ENCODE measurements around the gene AP1AR.

The AP1AR gene

GRCh38 chr4:112312610-112313239, 81.1 kb downstream of the AP1AR start:
- no peak for DNase-seq

DNA sequence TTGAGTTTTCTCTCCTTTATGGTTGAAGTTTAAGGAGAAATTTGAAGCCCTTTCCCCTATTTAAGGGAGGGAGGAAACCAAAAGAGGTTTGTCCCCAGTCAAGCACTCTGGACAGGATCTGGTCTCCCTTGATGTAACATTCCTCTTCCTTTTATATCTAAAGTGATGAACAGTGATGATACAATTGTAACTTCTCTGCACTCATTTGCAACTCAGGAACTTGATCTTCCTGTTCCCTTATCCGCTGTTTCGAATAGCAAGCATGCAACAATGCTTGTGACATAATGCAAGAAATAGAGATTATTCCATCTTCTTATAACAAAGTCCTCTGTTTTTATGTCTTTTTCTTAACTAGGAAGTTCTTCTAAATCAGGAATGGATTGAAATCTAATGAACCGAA, 83.9 kb downstream of the AP1AR start:
- DNase-seq: no peak

GRCh38 chr4:112316360-112316759, 84.8 kb downstream of the AP1AR start:
- no peak for DNase-seq

DNA sequence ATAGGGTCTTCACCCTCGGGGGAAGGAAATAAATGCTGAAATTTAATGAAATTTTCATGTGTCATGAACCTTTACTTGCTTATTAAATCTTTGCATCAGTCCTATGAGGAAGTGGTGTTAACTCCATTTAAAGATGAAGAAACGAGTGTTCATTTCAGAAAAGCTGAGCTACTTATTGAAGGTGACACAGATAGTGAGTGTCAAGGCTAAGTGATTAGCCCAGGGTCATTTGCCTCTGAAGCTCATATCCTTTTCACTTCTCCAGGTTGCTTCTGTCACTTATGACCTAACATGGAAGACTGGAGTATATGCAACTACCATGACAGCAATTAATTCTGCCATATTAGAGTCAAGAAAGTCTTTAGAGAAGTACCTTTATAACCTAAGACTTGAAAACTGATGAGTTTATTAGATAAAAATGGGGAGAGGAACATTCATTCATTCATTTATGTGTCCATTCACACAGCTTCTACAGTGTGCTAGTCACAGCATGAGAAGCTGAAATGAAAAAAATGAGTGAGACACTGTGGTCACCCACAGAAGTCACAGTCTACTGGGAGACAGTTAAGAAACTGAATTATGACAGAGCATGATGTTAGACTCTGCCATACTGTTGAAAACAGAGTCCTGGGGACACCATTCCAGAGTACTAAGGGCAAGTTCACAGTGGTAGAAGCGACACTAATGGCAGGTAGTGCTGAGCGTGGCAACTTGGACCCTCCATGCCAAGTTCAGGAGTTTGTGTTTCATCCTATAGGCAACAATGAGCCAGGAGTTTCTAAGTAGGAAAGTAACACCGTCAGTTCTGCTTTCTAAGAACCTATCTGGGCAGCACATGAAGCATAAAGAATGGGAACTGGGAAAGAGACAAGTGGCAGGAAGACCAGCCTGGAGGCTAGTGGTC, 86.9 kb downstream of the AP1AR start:
- no peak for DNase-seq
